Vagina (tissue), 2 donors: ENCODE results near the gene SLC9A6.

Experiments used
- POLR2A ChIP-seq, 2 donors: fragments of 450-650 bp; IDR thresholded peaks; one replicate each; pipeline ENCODE4 v1.6.1; 2017; ENCODE audit warnings: antibody characterized with exemption in 2 of 2, mild to moderate bottlenecking in 2 of 2, moderate library complexity in 2 of 2
- POLR2AphosphoS5 ChIP-seq, 2 donors: sonication (generic); formaldehyde crosslinking; IDR thresholded peaks; one replicate each; pipeline ENCODE4 v1.9.0; 2017; ENCODE audit warnings: antibody characterized with exemption in 2 of 2, mild to moderate bottlenecking in 2 of 2, low read depth in 1 of 2; ENCODE audit not compliant: insufficient read depth in 1 of 2
- TF ChIP-seq, protein P1 (sequence below), 3 experiments: fragments of 450-650 bp in 2 of 3; fragments of 200-600 bp in 1 of 3; sonication (generic) in 1 of 3; IDR thresholded peaks; one replicate each; pipeline ENCODE4 v1.5.1; 2017 to 2019; ENCODE audit warnings: antibody characterized with exemption in 3 of 3, mild to moderate bottlenecking in 2 of 3, moderate library complexity in 2 of 3

DNA sequence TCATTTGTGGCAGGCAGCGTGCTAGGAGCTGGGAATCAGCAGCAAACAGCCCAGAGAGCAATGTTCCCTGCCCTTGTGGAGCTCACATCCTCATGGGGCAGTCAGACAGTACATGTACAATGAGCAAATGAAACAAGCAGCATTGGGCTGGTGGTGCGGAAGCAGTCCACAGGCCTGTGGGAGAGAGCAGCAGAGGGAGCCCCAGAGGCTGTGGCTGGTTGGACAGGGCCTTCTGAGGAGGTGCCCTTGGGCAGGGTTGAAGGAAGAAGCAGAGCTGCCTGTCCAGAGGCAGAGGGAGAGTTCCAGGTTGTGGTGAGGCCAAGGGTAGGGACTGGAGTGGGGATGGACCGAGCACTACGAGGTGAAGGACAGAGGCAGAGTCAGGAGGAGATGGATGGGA is 33.9 kb upstream of the SLC9A6 start:
- TF ChIP-seq, protein P1, sequence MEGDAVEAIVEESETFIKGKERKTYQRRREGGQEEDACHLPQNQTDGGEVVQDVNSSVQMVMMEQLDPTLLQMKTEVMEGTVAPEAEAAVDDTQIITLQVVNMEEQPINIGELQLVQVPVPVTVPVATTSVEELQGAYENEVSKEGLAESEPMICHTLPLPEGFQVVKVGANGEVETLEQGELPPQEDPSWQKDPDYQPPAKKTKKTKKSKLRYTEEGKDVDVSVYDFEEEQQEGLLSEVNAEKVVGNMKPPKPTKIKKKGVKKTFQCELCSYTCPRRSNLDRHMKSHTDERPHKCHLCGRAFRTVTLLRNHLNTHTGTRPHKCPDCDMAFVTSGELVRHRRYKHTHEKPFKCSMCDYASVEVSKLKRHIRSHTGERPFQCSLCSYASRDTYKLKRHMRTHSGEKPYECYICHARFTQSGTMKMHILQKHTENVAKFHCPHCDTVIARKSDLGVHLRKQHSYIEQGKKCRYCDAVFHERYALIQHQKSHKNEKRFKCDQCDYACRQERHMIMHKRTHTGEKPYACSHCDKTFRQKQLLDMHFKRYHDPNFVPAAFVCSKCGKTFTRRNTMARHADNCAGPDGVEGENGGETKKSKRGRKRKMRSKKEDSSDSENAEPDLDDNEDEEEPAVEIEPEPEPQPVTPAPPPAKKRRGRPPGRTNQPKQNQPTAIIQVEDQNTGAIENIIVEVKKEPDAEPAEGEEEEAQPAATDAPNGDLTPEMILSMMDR (IDR thresholded peaks at IDR 0.05): no peak
- TF ChIP-seq POLR2A (IDR thresholded peaks at IDR 0.05): no peak
- TF ChIP-seq POLR2AphosphoS5 (IDR thresholded peaks at IDR 0.05; ENCODE audit: insufficient read depth in 1 of 2, low read depth in 1 of 2): no peak
